ENCODE data around the gene HCRTR1.

GRCh38 chr1:31628931-31629556, 11.6 kb downstream of the HCRTR1 start:
- TF ChIP-seq POLR2A (IDR thresholded peaks at IDR 0.05; ENCODE audit: low read length): no peak
- TF ChIP-seq GATA1 (IDR thresholded peaks at IDR 0.05; ENCODE audit: low read depth, low read length): no peak

All from erythroblast (primary cell).